Measurements from ENCODE around the gene PRKRIP1.

DNA sequence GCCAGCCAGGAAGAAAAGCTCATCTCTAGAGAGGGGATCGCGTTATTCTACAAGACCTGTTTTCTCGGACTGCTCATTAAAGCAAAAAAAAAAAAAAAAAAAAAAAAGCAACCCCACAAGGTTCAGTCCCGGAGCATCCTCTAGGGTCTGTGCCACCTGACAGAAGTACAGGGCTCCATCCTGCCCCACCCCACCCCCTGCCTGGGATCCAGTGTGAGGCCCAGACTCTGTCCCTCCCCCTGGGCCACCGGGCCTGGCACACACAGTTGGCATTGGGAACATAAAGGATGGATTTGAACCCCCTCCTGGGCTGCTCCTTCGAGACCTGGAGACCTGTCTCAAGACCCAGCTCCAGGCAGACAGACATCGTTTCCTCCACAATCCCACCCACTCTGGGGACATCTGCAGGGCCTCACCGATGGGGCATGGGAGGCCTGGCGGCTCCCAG is 37.9 kb downstream of the PRKRIP1 start:
- TF ChIP-seq, protein P1, sequence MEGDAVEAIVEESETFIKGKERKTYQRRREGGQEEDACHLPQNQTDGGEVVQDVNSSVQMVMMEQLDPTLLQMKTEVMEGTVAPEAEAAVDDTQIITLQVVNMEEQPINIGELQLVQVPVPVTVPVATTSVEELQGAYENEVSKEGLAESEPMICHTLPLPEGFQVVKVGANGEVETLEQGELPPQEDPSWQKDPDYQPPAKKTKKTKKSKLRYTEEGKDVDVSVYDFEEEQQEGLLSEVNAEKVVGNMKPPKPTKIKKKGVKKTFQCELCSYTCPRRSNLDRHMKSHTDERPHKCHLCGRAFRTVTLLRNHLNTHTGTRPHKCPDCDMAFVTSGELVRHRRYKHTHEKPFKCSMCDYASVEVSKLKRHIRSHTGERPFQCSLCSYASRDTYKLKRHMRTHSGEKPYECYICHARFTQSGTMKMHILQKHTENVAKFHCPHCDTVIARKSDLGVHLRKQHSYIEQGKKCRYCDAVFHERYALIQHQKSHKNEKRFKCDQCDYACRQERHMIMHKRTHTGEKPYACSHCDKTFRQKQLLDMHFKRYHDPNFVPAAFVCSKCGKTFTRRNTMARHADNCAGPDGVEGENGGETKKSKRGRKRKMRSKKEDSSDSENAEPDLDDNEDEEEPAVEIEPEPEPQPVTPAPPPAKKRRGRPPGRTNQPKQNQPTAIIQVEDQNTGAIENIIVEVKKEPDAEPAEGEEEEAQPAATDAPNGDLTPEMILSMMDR (IDR thresholded peaks at IDR 0.05): no peak
- no peak for TF ChIP-seq POLR2A (IDR thresholded peaks at IDR 0.05)
